ENCODE results near the gene THEM4.
"Not testable (repeated sequence)": the region's sequence is repeated elsewhere in the genome, so short reads cannot be mapped to it uniquely, and the experiment has no call there.

Gene THEM4

DNA sequence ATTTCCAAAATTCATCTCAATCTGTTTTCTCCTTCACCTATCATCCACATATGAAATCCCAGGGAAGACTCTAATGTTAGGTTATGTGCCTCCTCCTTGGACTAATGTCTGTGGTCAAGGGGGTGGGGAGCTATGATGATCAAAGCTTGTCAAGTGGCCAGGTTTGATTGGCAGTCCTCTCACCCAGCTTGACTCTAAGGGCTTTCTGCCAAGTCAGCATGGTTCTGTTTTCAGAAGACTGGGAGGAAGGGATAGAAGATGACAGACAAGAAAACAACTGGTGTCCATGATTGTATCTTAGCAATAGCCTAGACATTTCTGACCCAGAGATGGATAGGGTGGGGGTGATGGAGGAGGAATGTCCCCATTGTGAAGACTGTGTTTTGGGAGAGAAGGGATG, 46.7 kb downstream of the THEM4 start:
- TF ChIP-seq, protein P1, sequence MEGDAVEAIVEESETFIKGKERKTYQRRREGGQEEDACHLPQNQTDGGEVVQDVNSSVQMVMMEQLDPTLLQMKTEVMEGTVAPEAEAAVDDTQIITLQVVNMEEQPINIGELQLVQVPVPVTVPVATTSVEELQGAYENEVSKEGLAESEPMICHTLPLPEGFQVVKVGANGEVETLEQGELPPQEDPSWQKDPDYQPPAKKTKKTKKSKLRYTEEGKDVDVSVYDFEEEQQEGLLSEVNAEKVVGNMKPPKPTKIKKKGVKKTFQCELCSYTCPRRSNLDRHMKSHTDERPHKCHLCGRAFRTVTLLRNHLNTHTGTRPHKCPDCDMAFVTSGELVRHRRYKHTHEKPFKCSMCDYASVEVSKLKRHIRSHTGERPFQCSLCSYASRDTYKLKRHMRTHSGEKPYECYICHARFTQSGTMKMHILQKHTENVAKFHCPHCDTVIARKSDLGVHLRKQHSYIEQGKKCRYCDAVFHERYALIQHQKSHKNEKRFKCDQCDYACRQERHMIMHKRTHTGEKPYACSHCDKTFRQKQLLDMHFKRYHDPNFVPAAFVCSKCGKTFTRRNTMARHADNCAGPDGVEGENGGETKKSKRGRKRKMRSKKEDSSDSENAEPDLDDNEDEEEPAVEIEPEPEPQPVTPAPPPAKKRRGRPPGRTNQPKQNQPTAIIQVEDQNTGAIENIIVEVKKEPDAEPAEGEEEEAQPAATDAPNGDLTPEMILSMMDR (IDR thresholded peaks at IDR 0.05; ENCODE audit: extremely low read depth, missing control alignments), result no peak
- DNase-seq (ENCODE audit: low spot score), result no peak

DNA sequence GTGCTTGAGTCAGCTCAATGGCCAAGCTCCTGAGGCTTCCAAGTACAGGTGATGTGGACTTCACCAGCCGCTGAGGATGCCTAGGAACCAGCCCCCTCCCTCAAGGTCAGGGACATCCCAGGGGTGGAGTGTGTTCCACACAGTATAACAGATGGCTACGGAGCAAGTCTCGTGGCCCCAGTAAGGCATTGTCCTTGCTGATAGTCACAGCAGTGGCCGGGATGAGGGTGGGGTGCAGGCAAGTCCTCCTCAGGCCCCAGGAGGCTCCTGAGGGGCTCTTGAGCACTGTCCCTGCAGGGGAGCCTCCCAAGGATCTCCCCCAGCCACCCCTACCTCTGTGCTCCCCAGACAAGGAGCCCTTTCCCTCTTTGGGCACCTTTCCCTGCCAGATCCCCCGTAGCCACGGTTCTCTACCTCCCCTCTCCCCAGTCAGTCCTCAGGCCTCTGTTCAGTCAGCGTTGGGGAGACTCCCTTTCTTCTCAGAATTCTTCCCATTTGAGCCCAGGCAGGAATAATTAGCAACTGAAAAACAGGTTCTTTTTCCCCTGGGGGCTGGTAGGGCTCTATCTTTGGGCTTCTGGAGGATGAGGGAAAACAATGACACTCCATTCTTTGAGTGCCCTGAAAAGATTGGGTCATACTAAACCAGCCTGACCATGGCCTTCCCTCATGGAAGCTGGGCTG, 48.7 kb downstream of the THEM4 start:
- no peak for DNase-seq (ENCODE audit: low spot score)
- TF ChIP-seq, protein P1 (IDR thresholded peaks at IDR 0.05; ENCODE audit: extremely low read depth, missing control alignments), result no peak

DNA sequence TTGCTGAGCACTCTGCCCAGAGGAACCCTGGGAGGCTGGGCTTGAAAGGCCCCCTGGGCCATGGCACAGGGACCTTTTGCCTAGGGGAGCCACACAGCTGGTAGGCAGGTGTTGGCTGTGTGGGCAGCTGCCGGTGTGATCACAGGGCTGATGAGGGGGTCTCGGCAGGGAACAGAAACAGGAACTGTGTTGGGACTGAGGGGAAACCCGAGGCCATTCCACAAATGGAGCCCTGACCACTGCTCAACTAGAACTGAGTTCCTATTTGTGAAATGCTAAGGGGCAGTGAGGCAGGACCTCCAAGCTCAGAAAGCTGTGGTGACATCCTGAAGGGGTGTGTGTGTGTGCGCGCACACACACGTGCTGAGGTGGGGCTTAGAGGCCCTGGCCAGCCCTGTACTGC, 49.4 kb downstream of the THEM4 start:
- DNase-seq (ENCODE audit: low spot score), result no peak
- TF ChIP-seq, protein P1 (IDR thresholded peaks at IDR 0.05; ENCODE audit: extremely low read depth, missing control alignments), result no peak

DNA sequence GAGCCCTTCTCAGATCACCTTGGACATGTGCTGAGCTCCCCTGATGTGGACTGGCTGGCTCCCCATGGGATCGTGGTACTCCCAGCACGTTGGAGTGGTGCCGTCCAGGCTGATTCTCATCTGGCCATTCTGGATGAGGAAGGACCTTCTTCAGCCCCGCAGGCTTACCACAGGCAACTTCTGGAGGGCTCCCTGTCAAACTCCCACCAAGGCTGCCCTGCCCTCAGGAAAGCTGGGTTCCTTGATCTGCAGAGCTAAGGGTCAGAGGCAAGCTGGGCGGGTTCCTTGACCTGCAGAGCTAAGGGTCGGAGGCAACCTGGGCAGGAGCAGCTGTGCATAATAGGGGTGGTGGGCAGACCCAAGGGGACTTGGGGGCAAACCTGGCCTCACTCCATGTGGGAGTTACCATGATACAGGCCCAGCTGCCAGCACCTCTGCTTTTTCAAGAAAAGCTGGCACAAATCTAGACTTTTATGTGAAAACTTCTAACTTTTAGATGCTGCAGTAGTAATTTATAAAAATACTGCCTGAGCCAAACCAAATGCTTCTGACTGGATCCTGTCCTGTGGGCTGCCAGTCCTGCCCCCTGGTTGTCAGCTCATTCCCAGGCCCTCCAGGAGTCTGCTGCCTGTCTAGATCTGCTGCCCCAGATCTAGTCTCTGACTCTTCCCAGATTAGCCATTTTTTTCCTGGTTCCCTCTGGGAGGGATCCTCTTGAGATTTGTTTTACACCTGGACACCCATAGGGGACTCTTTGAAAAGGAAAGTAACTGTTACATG, 50.2 kb downstream of the THEM4 start:
- no peak for DNase-seq (ENCODE audit: low spot score)
- TF ChIP-seq, protein P1 (IDR thresholded peaks at IDR 0.05; ENCODE audit: extremely low read depth, missing control alignments), result no peak

DNA sequence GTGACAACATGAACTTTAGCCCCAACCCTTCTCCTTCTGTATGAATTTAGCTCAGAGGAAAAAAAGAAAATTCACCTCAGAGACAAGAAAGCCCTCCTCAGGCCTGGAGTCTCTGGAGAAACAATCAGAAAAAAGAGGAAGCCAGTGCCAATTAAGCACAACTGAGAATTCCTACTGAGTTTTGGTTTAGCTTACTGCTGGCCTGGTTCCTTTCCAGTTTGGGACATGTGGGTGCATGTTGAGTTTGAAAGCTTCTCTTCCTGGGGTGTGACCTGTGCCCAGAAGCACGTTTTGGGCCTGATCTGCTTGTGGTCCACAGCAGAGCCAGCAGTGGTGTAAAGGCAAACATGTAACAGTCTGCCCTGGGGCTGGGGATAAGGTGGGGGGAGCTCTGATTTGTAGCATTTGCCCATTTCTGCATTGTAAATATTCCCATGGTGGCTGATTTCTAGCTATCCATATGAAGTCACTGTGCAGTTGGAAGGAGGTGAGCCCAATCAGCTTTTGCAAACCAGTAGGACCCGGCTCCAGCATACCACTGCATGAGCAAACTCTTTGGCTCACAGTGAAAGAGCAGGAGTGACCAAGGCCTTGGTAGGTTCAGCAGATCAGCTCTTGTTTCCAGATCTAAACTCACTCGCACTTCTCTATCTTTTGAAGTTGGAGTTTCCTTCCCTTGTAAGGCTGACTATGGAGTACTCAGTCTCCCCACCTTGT, 51.1 kb downstream of the THEM4 start:
- TF ChIP-seq, protein P1 (IDR thresholded peaks at IDR 0.05; ENCODE audit: extremely low read depth, missing control alignments), result no peak
- DNase-seq (ENCODE audit: low spot score), result no peak

DNA sequence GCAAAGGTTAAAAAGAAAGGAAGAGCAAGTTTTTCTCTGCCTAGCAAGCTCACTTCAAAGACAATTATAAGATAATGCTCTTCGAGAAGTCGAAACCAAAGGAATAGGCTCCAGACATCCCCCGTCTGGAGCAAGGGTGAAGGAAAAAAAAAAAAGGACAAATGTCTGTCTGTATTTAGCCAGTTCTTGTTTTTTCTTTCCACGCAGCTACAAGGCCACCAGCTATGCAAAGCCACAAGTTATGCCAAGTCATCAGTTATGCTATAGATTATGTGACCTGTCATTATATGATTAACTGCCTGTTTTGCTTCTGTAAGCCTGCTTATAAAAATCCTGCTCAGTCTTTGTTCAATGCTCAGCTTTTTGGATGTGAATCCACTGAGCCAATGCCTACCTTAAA, 53.4 kb downstream of the THEM4 start:
- TF ChIP-seq, protein P1 (IDR thresholded peaks at IDR 0.05; ENCODE audit: extremely low read depth, missing control alignments), result no peak
- no peak for DNase-seq (ENCODE audit: low spot score)

DNA sequence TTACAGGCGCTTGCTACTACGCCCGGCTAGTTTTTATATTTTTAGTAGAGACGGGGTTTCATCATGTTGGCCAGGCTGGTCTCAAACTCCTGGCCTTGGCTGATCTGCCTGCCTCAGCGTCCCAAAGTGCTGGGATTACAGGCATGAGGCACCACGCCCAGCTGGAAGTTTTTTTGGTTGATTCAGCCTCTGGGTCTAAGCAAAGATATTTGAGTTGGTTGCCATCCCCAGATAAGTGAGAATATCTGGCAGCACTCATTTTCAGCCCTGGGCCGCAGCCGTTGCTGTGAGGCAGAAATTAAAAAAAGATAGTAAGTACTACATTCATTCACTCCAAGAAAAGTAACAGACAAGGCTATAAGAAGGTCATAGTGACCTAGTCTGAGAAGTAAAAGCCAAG, 53.8 kb downstream of the THEM4 start:
- DNase-seq (ENCODE audit: low spot score), result not testable (repeated sequence)
